Erythroblast (primary cell): Measurements from ENCODE around the gene CFAP54.

Experiments
- GATA1 ChIP-seq: IDR thresholded peaks from 2 replicates; pipeline ENCODE4 v1.6.1; 2011; ENCODE audit warnings: low read depth, mild to moderate bottlenecking, control low read depth, low read length, moderate library complexity
- POLR2A ChIP-seq: IDR thresholded peaks from 2 replicates; pipeline ENCODE4 v1.6.1; 2011; ENCODE audit warnings: mild to moderate bottlenecking, low read length

DNA sequence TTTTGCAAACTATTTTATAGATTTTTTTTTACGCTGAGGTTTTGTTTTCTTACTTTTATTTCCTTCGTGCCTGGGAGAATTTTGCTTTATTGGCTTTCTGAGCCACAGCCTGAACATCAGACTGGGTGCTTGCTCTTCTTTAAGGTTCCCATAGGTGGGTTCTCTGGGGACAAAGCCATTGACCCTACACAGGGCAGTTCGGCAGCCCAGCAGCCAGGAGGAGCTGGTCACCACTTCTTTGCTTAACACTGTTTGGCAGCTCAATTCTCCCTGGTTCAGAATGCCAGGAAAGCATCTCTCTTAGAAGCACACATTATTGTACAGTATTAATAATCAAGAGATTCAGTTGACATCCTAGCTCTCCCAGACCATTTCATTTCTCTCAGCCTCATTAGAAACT, 276.9 kb downstream of the CFAP54 start:
- TF ChIP-seq POLR2A (no peak), GATA1 (no peak)
